Measurements from ENCODE around the gene FHIT. TPM values are rescaled to one million over a fixed set of nuclear protein-coding genes. Genes with fewer than 3 reads are reported as not detected.

FHIT gene
- total and polyA plus RNA-seq, 4 donors = 2.1 to 14.7 (median 6.6) TPM

- 95% methylated on average over 4 of the region's 4 CpGs for WGBS
- no peaks in the 10 kb centered on the region for H3K9me3 ChIP-seq (ENCODE audit: control insufficient read depth in 4 of 4, low read length in 3 of 4)
- H3K36me3 ChIP-seq (ENCODE audit: control insufficient read depth in 4 of 4, insufficient read depth in 3 of 4, low read depth in 1 of 4, low read length in 3 of 4) = no peaks in the 10 kb centered on the region
- H3K4me1 ChIP-seq (ENCODE audit: control insufficient read depth in 4 of 4, insufficient read depth in 4 of 4, low read length in 3 of 4) = no peaks in the 10 kb centered on the region
- H3K27ac ChIP-seq (ENCODE audit: low read depth in 1 of 2, low read length in 2 of 2) = no peak overlapping the region
- DNase-seq (ENCODE audit: low spot score) = no peak
- H3K4me3 ChIP-seq (ENCODE audit: low read depth in 1 of 3, low read length in 3 of 3) = no peak overlapping the region
- H3K9ac ChIP-seq (ENCODE audit: low read depth in 1 of 2, low read length in 2 of 2) = no peak overlapping the region
- no peak for TF ChIP-seq ATF3 (IDR thresholded peaks at IDR 0.05)
- TF ChIP-seq RXRA (IDR thresholded peaks at IDR 0.05) = no peak
- no peak for TF ChIP-seq JUND (IDR thresholded peaks at IDR 0.05)
- TF ChIP-seq CTCF (IDR thresholded peaks at IDR 0.05; ENCODE audit: low read depth, low read length, missing input control) = no peak
- TF ChIP-seq TAF1 (conservative IDR thresholded peaks at IDR 0.05) = no peak
- TF ChIP-seq ZBTB33 (IDR thresholded peaks at IDR 0.05) = no peak
- no peak for TF ChIP-seq REST (IDR thresholded peaks at IDR 0.05)
- TF ChIP-seq GABPA (IDR thresholded peaks at IDR 0.05 in 1 of 2, conservative IDR thresholded peaks at IDR 0.05 in 1 of 2) = no peak
- no peak for TF ChIP-seq EGR1 (IDR thresholded peaks at IDR 0.05; ENCODE audit: low read depth in 2 of 2)
- TF ChIP-seq FOXA2 (IDR thresholded peaks at IDR 0.05) = no peak
- no peak for TF ChIP-seq YY1 (IDR thresholded peaks at IDR 0.05)
- TF ChIP-seq NR2F2 (IDR thresholded peaks at IDR 0.05) = no peak
- TF ChIP-seq HNF4A (conservative IDR thresholded peaks at IDR 0.05) = no peak
- no peak for TF ChIP-seq HNF4G (IDR thresholded peaks at IDR 0.05)
- TF ChIP-seq MAX (IDR thresholded peaks at IDR 0.05) = no peak
- no peaks in the 10 kb centered on the region for H3K27me3 ChIP-seq (ENCODE audit: control insufficient read depth in 4 of 4, insufficient read depth in 4 of 4, low read length in 3 of 4)
Observed at GRCh38 chr3:59788801-59789200, 1462.5 kb downstream of the FHIT start.

GRCh38 chr3:59788133-59788532, 1463.1 kb downstream of the FHIT start:
- WGBS = 93% methylated on average over 3 of the region's 3 CpGs
- Histone ChIP-seq H3K9me3 (ENCODE audit: control insufficient read depth in 4 of 4, low read length in 3 of 4) (no peaks in the 10 kb centered on the region), H3K27me3 (ENCODE audit: control insufficient read depth in 4 of 4, insufficient read depth in 4 of 4, low read length in 3 of 4) (no peaks in the 10 kb centered on the region), H3K9ac (ENCODE audit: low read depth in 1 of 2, low read length in 2 of 2) (no peak overlapping the region), H3K36me3 (ENCODE audit: control insufficient read depth in 4 of 4, insufficient read depth in 3 of 4, low read depth in 1 of 4, low read length in 3 of 4) (no peaks in the 10 kb centered on the region), H3K27ac (ENCODE audit: low read depth in 1 of 2, low read length in 2 of 2) (no peak overlapping the region), H3K4me3 (ENCODE audit: low read depth in 1 of 3, low read length in 3 of 3) (no peak overlapping the region), H3K4me1 (ENCODE audit: control insufficient read depth in 4 of 4, insufficient read depth in 4 of 4, low read length in 3 of 4) (no peaks in the 10 kb centered on the region)
- no peak for TF ChIP-seq RXRA (IDR thresholded peaks at IDR 0.05)
- DNase-seq (ENCODE audit: low spot score) = no peak

Measured in liver (tissue), 9 donors.